GM12875 (cell line): ENCODE data around the gene ZNF385C.

Experiments used
- H3K4me3 ChIP-seq: one replicate; pipeline ENCODE4 v1.5.1; 2011; ENCODE audit warnings: low read depth, low read length, control low read depth
- TF ChIP-seq, protein P1 (sequence below): IDR thresholded peaks from 2 replicates; pipeline ENCODE4 v1.5.1; 2011; ENCODE audit warnings: low read depth, mild to moderate bottlenecking, control low read depth, inconsistent platforms, low read length, moderate library complexity, borderline replicate concordance; ENCODE audit not compliant: insufficient read depth

ZNF385C gene

GRCh38 chr17:42052346-42052877 lies 45.9 kb downstream of the ZNF385C start:
- TF ChIP-seq, protein P1, sequence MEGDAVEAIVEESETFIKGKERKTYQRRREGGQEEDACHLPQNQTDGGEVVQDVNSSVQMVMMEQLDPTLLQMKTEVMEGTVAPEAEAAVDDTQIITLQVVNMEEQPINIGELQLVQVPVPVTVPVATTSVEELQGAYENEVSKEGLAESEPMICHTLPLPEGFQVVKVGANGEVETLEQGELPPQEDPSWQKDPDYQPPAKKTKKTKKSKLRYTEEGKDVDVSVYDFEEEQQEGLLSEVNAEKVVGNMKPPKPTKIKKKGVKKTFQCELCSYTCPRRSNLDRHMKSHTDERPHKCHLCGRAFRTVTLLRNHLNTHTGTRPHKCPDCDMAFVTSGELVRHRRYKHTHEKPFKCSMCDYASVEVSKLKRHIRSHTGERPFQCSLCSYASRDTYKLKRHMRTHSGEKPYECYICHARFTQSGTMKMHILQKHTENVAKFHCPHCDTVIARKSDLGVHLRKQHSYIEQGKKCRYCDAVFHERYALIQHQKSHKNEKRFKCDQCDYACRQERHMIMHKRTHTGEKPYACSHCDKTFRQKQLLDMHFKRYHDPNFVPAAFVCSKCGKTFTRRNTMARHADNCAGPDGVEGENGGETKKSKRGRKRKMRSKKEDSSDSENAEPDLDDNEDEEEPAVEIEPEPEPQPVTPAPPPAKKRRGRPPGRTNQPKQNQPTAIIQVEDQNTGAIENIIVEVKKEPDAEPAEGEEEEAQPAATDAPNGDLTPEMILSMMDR, result no peak
- H3K4me3 ChIP-seq, result no peak overlapping the region

DNA sequence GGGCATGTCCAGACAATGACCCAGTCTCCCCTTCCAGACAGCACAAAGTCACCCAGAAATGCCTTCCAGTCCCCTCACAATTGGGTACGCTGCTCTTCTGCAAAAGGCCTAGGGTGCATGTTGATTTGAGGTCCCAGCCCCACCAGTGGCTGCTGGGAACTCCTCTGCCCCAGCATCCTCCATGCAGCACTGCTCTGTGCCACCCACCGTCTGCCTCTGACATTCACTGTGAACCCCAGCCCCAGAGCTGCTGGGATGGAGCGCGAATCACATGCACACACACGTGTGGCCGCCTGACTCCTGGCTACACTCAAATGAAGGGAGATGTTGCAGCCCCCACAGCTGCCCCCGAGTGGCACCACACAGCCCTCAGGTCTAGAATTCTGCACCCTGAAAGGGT lies 46.6 kb downstream of the ZNF385C start:
- H3K4me3 ChIP-seq, result no peak overlapping the region

GRCh38 chr17:42051013-42051400 lies 47.3 kb downstream of the ZNF385C start:
- TF ChIP-seq, protein P1, result no peak
- H3K4me3 ChIP-seq, result no peak overlapping the region

More for the DNA sequence above, 46.6 kb downstream of the ZNF385C start:
- TF ChIP-seq, protein P1, result no peak

GRCh38 chr17:42050393-42051012 lies 47.8 kb downstream of the ZNF385C start, which contains the start of gene C17orf113:
C17orf113 (minus strand) TSS chr17:42050601; CDS start chr17:42043376, 7,225 bp downstream.
- TF ChIP-seq, protein P1, result peak; percentile 61; the same call in 1 of the 2 replicates
- peak within 1 kb of the TSS; percentile 30 for H3K4me3 ChIP-seq

- TF ChIP-seq, protein P1, result no peak
- H3K4me3 ChIP-seq, result peak overlapping the region; percentile 30
These were observed 48.4 kb downstream of the ZNF385C start for GRCh38 chr17:42049834-42050392.

DNA sequence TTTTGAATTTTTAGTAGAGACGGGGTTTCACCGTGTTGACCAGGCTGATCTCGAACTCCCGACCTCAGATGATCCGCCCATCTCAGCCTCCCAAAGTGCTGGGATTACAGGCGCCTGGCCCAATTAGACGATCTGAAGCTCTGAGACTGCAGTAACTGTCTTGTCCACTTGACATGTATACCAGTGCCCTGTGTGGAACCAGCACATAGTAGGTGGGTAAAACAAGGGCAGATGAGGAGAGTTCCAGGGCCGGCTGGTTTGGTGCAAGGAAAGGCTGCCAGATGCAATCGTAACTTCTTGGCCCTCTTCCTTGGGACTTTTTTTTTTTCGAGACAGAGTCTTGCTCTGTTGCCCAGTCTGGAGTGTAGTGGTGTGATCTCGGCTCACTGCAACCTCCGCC lies 50.9 kb downstream of the ZNF385C start:
- TF ChIP-seq, protein P1, result no peak
- no peak overlapping the region for H3K4me3 ChIP-seq

DNA sequence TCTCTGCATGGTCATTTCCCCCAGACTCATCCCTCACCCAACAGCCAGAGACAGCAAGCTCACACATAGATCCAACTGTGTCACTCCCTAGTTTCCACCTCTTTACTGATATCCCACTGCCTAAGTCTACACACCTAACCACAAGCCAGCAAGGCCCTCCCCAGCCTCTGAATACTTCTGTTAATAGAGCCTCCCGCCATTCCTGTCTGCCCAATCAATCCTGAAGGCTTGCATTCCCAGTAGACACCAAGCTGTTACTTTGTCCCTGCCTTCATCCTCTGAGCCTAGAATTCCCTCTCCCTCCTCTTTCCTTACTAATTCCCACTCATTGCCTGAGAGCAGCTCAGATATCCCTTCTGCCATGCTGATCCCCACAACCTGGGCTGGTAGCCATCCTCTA lies 52.6 kb downstream of the ZNF385C start:
- no peak overlapping the region for H3K4me3 ChIP-seq
- TF ChIP-seq, protein P1, result no peak
